HepG2 (cell line): ENCODE data around the gene SNED1. TPM values are rescaled to one million over a fixed set of nuclear protein-coding genes. Genes with fewer than 3 reads are reported as not detected.

ENCODE experiments used
- AHR ChIP-seq: IDR thresholded peaks from 2 replicates; pipeline ENCODE4 v1.6.1; 2018; ENCODE audit warnings: missing genetic modification reagents, missing compliant biosample characterization
- CBFB ChIP-seq: sonication (generic); formaldehyde crosslinking; IDR thresholded peaks from 2 replicates; pipeline ENCODE4 v1.4.0; 2020; ENCODE audit warnings: missing genetic modification reagents
- HES4 ChIP-seq: sonication (generic); formaldehyde crosslinking; IDR thresholded peaks from 2 replicates; pipeline ENCODE4 v1.9.0; 2021; ENCODE audit warnings: mild to moderate bottlenecking, missing genetic modification reagents, borderline replicate concordance
- ISX ChIP-seq: sonication (generic); formaldehyde crosslinking; conservative IDR thresholded peaks from 2 replicates; pipeline ENCODE4 v1.5.0; 2020; ENCODE audit warnings: missing genetic modification reagents
- KLF9 ChIP-seq: IDR thresholded peaks from 2 replicates; pipeline ENCODE4 v1.6.1; 2016; ENCODE audit warnings: low read depth
- RELA ChIP-seq: sonication (generic); formaldehyde crosslinking; IDR thresholded peaks from 2 replicates; pipeline ENCODE4 v1.4.0; 2020; ENCODE audit warnings: missing genetic modification reagents
- SAP130 ChIP-seq: IDR thresholded peaks from 2 replicates; pipeline ENCODE4 v1.6.1; 2016; ENCODE audit warnings: low read depth
- SP2 ChIP-seq: sonication (generic); formaldehyde crosslinking; IDR thresholded peaks from 2 replicates; pipeline ENCODE4 v1.5.1; 2020; ENCODE audit warnings: mild to moderate bottlenecking, missing genetic modification reagents
- TBL1XR1 ChIP-seq: fragments of 150-350 bp; IDR thresholded peaks from 2 replicates; pipeline ENCODE4 v1.6.1; 2014; ENCODE audit warnings: borderline replicate concordance, low read length; ENCODE audit not compliant: partially characterized antibody
- ZNF124 ChIP-seq: sonication (generic); formaldehyde crosslinking; IDR thresholded peaks from 2 replicates; pipeline ENCODE4 v1.4.0; 2020; ENCODE audit warnings: missing genetic modification reagents
- ZNF180 ChIP-seq: sonication (generic); formaldehyde crosslinking; IDR thresholded peaks from 2 replicates; pipeline ENCODE4 v1.4.0; 2020; ENCODE audit warnings: low read depth, missing genetic modification reagents, borderline replicate concordance
- ZNF430 ChIP-seq: sonication (generic); formaldehyde crosslinking; IDR thresholded peaks from 2 replicates; pipeline ENCODE4 v1.9.0; 2021; ENCODE audit warnings: mild to moderate bottlenecking, missing genetic modification reagents
- ZNF550 ChIP-seq: sonication (generic); formaldehyde crosslinking; IDR thresholded peaks from 2 replicates; pipeline ENCODE4 v1.4.0; 2020; ENCODE audit warnings: mild to moderate bottlenecking, missing genetic modification reagents, borderline replicate concordance
- ZNF782 ChIP-seq: sonication (generic); formaldehyde crosslinking; IDR thresholded peaks from 2 replicates; pipeline ENCODE4 v1.4.0; 2020; ENCODE audit warnings: missing genetic modification reagents, mild to moderate bottlenecking, borderline replicate concordance
- polyA plus RNA-seq, 8 experiments: library from polyadenylated mRNA; depleted of rRNA in 3 of 8; stranded (reverse) in 7 of 8; unstranded in 1 of 8; fragments of >200 nt; fragmentation: Illumina TruSeq in 4 of 8; extraction: Trizol in 4 of 8; gene quantifications; 2 replicates each; pipeline versions ENCODE4 v1.2.1 to v1.2.3, GENCODE V29; 2011 to 2016; ENCODE audit warnings: low read depth in 4 of 8, missing spikeins in 1 of 8, mixed read lengths in 1 of 8; ENCODE audit not compliant: insufficient read depth in 1 of 8
- total RNA-seq, 5 experiments: library from RNA; depleted of rRNA; stranded (reverse); fragments of >200 nt; fragmentation: Illumina TruSeq; extraction: Trizol; gene quantifications; 2 replicates each; pipeline ENCODE4 v1.2.3, GENCODE V29; 2016; ENCODE audit warnings: low read depth in 1 of 5
- TF ChIP-seq, protein P1 (sequence below): sonication (generic); formaldehyde crosslinking; conservative IDR thresholded peaks from 2 replicates; pipeline ENCODE4 v1.4.0; 2020; ENCODE audit warnings: missing genetic modification reagents
- TF ChIP-seq, protein P2 (sequence below): IDR thresholded peaks from 2 replicates; pipeline ENCODE4 v1.6.1; 2016; ENCODE audit warnings: missing biosample characterization, missing genetic modification reagents, low read depth
- TF ChIP-seq, protein P3 (sequence below), 2 experiments: fragments of 450-650 bp in 1 of 2; sonication (generic) in 1 of 2; formaldehyde crosslinking; IDR thresholded peaks; 2 replicates each; pipeline versions ENCODE4 v1.5.0 to v1.8.0; 2020 to 2022; ENCODE audit warnings: mild to moderate bottlenecking in 1 of 2, missing genetic modification reagents in 1 of 2
- TF ChIP-seq, protein P4 (sequence below): sonication (generic); formaldehyde crosslinking; IDR thresholded peaks from 2 replicates; pipeline ENCODE4 v1.4.0; 2020; ENCODE audit warnings: mild to moderate bottlenecking, missing genetic modification reagents
- TF ChIP-seq, protein P5 (sequence below): sonication (generic); formaldehyde crosslinking; conservative IDR thresholded peaks from 2 replicates; pipeline ENCODE4 v1.8.0; 2022; ENCODE audit warnings: low read depth, missing genetic modification reagents
- TF ChIP-seq, protein P6 (sequence below): sonication (generic); formaldehyde crosslinking; IDR thresholded peaks from 2 replicates; pipeline ENCODE4 v1.9.0; 2022; ENCODE audit warnings: missing genetic modification reagents, mild to moderate bottlenecking, borderline replicate concordance

The SNED1 gene
- total and polyA plus RNA-seq, 2 of the 13 experiments (the other 11 are each of a cell fraction or from before 2014, with no cell fraction given), result 0.15 to 0.65 TPM

DNA sequence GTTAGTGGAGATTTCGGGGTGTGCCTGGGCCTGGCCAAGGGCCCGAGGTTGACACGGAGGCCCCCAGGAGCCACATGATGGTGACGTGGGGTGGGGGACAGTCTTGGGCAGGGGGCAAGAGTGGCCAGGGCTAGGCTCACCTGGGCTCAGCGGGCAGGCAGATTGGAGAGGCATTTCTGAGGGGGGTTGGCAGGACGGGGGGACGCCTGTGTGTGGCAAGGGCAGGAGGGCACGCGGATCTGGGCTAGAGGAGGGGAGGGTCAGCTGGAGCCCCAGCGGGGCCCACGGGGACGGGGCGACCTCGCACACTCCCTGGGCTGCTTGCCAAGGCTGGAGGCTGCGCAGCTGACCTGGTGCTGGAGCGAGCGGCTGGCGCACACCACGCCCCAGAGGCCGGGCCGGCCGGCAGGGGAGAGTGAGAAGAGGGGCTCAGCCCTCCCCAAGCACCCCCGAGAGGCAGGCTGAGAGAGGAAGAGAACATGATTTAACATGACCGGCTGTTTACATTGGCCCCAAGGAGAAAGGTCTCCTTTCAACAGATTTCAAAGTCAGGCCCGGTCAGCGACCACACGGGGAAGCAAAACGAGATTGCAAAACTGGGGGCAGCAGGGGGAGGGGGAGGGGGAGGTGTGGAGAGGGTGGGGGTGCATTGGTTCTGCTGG, 38.0 kb upstream of the SNED1 start (continued):
- TF ChIP-seq AHR (CRISPR knock-in tag) (0 out of 2 replicates have a peak, but pooled peaks have one; percentile 51), ZNF180 (CRISPR knock-in tag) (no peak), SAP130 (peak; percentile 81), ZNF124 (CRISPR knock-in tag) (peak; percentile 78; the same call in 1 of the 2 replicates), SP2 (CRISPR knock-in tag) (peak; percentile 27; the same call in 1 of the 2 replicates), KLF9 (CRISPR knock-in tag) (no peak), ZNF782 (peak; percentile 84; the same call in 1 of the 2 replicates), HES4 (CRISPR knock-in tag) (peak; percentile 45; the same call in 1 of the 2 replicates), ISX (CRISPR knock-in tag) (no peak), RELA (CRISPR knock-in tag) (no peak), ZNF550 (CRISPR knock-in tag) (no peak), TBL1XR1 (no peak), ZNF430 (CRISPR knock-in tag) (peak; percentile 83), CBFB (peak; percentile 52)
- TF ChIP-seq, protein P1, sequence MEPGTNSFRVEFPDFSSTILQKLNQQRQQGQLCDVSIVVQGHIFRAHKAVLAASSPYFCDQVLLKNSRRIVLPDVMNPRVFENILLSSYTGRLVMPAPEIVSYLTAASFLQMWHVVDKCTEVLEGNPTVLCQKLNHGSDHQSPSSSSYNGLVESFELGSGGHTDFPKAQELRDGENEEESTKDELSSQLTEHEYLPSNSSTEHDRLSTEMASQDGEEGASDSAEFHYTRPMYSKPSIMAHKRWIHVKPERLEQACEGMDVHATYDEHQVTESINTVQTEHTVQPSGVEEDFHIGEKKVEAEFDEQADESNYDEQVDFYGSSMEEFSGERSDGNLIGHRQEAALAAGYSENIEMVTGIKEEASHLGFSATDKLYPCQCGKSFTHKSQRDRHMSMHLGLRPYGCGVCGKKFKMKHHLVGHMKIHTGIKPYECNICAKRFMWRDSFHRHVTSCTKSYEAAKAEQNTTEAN (CRISPR knock-in tag), result peak; percentile 97
- TF ChIP-seq, protein P2, sequence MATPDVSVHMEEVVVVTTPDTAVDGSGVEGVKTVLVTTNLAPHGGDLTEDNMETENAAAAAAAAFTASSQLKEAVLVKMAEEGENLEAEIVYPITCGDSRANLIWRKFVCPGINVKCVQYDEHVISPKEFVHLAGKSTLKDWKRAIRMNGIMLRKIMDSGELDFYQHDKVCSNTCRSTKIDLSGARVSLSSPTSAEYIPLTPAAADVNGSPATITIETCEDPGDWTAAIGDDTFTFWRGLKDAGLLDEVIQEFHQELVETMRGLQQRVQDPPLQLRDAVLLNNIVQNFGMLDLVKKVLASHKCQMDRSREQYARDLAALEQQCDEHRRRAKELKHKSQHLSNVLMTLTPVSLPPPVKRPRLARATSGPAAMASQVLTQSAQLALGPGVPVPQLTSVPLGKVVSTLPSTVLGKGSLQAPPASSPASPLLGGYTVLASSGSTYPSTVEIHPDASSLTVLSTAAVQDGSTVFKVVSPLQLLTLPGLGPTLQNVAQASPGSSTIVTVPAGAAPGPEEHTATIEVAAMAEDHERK (CRISPR knock-in tag), result no peak
- TF ChIP-seq, protein P3, sequence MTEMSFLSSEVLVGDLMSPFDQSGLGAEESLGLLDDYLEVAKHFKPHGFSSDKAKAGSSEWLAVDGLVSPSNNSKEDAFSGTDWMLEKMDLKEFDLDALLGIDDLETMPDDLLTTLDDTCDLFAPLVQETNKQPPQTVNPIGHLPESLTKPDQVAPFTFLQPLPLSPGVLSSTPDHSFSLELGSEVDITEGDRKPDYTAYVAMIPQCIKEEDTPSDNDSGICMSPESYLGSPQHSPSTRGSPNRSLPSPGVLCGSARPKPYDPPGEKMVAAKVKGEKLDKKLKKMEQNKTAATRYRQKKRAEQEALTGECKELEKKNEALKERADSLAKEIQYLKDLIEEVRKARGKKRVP (CRISPR knock-in tag; IDR thresholded peaks at IDR 0.05), result peak in 1 of 2 experiments; percentile 86; a peak in 2 of 4 replicates
- TF ChIP-seq, protein P4, sequence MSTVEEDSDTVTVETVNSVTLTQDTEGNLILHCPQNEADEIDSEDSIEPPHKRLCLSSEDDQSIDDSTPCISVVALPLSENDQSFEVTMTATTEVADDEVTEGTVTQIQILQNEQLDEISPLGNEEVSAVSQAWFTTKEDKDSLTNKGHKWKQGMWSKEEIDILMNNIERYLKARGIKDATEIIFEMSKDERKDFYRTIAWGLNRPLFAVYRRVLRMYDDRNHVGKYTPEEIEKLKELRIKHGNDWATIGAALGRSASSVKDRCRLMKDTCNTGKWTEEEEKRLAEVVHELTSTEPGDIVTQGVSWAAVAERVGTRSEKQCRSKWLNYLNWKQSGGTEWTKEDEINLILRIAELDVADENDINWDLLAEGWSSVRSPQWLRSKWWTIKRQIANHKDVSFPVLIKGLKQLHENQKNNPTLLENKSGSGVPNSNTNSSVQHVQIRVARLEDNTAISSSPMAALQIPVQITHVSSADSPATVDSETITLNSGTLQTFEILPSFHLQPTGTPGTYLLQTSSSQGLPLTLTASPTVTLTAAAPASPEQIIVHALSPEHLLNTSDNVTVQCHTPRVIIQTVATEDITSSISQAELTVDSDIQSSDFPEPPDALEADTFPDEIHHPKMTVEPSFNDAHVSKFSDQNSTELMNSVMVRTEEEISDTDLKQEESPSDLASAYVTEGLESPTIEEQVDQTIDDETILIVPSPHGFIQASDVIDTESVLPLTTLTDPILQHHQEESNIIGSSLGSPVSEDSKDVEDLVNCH, result no peak
- TF ChIP-seq, protein P5, sequence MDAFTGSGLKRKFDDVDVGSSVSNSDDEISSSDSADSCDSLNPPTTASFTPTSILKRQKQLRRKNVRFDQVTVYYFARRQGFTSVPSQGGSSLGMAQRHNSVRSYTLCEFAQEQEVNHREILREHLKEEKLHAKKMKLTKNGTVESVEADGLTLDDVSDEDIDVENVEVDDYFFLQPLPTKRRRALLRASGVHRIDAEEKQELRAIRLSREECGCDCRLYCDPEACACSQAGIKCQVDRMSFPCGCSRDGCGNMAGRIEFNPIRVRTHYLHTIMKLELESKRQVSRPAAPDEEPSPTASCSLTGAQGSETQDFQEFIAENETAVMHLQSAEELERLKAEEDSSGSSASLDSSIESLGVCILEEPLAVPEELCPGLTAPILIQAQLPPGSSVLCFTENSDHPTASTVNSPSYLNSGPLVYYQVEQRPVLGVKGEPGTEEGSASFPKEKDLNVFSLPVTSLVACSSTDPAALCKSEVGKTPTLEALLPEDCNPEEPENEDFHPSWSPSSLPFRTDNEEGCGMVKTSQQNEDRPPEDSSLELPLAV (CRISPR knock-in tag), result no peak
- TF ChIP-seq, protein P6, sequence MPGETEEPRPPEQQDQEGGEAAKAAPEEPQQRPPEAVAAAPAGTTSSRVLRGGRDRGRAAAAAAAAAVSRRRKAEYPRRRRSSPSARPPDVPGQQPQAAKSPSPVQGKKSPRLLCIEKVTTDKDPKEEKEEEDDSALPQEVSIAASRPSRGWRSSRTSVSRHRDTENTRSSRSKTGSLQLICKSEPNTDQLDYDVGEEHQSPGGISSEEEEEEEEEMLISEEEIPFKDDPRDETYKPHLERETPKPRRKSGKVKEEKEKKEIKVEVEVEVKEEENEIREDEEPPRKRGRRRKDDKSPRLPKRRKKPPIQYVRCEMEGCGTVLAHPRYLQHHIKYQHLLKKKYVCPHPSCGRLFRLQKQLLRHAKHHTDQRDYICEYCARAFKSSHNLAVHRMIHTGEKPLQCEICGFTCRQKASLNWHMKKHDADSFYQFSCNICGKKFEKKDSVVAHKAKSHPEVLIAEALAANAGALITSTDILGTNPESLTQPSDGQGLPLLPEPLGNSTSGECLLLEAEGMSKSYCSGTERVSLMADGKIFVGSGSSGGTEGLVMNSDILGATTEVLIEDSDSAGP (CRISPR knock-in tag), result peak; percentile 63; the same call in 1 of the 2 replicates
